GM19468 (cell line): Measurements from ENCODE around the gene RPS6KA3.

Experiments used
- ATAC-seq: cut with Tn5 transposase; IDR thresholded peaks from one replicate; pipeline ENCODE4 v1.9.1; 2021; ENCODE audit warnings: mild to moderate bottlenecking, moderate library complexity, moderate number of reproducible peaks; ENCODE audit not compliant: unreplicated experiment; ENCODE audit errors: extremely low read depth

RPS6KA3 gene

DNA sequence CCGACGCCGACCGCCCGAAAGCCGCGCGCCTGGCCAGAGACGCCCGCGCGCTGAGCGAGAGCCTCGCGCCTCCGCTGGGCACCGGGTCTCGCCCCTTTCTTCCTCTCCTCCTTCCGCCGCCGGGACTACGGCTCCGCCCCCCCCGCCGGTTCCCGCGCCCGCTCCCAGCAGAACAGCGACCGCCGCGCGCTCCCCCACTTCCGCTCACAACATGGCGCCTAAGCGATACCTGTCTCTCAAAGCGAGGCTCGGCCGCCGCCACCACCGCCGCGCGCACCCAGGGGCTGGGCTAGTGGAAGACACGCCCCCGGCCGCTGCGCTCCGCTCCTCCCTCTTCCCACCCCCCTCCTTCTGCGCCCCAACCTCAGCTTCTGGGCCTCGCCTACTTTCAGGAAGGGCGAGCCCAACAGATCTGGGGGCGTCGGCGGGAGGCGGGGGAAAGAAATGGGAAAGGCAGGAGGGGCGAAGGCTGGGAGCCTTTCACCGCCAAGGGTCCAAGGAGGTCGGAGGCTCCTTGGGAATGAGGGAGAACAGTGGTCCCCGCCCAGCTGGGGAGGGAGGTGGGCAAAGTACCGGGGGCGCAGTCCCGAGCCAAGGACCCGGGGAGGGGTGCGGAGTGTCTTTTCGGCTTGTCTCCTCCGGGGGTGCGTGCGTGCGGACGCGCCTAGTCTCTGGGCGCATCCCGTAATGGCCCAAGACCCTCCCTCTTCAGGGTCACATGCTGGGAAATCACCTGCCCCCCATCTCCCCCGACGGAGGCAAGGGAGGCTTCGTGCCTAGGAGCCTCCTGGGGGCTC is at the start of gene RPS6KA3:
TSS of gene RPS6KA3 (minus strand) at position 100 of the 797 bp plus-strand sequence. CDS start 277 bp downstream, outside the sequence.
- peak; percentile 56 for ATAC-seq

DNA sequence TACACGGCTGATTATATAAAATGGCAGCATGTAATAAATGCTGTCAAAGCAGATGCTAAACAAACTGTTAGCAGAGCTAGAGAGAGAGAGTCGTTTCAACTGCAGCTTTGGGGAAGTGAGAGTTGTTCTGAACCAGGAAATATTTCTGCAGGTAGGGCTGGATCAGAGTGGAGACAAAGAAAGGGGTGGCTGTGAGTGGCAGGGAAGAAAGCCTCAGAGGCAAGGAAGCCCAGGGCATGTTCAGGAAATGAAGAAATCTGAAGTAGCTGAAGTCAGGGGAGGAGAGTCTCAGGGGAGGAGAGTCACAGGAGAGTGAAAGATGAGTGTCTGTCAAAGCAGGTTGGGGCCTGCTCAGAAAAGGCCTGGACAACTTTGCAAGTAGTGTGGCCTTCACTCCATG is 48.4 kb upstream of the RPS6KA3 start:
- ATAC-seq, result peak; percentile 74

DNA sequence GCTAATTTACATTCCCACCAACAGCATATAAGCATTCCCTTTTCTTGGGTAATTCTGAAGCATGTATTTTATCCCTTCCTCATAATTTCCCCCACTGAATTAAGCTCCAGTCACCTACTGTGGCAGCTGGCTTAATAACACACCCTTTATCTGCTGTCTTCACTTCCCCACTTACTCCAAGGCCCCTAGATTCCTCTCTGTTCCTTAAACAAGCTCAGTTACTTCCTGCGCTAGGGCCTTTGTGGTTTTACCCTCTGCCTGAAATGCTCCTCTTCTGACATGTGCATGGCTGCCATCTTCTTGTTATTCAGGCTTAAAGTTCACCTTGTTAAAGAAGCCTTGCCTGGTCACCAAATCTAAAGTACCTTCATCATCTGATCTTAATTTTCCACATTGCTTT is 47.2 kb upstream of the RPS6KA3 start:
- ATAC-seq, result no peak

DNA sequence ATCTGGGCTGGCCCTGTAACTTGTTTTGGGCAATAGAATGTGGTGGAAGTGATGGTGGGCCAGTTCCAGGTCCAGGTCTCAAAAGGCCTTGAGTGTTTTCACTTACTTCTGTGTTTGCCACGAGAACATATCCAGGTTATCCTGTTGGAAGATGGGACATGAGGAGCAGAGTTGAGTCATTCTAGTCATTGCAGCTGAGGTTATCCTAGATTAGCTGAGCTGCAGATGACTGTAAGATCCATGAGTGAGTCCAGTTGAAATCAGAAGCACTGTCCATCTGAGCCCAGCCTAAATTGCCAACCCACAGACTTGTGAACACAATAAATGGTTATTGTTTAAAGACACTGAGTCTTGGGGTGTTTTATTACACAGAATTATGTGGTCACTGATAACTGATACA is 45.3 kb upstream of the RPS6KA3 start:
- ATAC-seq, result no peak

DNA sequence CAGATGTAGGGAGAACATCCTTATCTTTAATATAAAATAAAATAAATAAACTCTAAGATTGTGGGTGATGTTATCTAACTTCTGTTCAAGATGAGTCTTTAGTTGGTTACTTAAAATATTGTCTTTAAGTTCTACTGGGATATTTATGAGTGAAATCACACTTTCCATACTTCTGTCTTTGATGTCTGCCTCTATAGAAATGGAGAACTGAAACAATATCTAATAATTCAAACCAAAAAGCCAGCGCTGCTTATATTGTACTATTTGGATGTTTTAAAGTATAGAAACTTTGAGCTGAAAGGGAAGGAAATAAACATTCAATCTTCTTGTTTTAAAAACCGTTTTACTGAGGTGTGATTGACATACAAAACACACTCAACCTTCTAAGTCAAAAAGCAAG is 44.8 kb upstream of the RPS6KA3 start:
- no peak for ATAC-seq

DNA sequence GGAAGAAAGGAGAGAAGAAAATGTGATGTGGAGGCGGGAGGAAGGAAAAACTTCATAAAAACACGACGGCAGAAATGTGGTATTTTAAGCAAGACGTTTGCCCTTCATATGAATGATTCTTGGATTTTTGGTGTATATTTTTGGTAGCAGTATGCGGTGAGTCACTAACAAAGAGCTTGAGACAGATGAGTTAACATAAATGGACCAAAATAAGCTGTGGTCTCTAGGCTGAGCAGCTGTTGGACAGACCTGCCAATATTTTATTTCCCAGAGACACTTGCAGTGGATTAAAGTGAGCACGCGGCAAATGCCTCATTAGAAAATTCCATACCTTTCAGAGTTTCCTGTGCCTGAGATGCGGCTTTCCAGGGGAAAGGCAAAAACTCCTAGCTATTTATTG is 43.1 kb upstream of the RPS6KA3 start:
- no peak for ATAC-seq

DNA sequence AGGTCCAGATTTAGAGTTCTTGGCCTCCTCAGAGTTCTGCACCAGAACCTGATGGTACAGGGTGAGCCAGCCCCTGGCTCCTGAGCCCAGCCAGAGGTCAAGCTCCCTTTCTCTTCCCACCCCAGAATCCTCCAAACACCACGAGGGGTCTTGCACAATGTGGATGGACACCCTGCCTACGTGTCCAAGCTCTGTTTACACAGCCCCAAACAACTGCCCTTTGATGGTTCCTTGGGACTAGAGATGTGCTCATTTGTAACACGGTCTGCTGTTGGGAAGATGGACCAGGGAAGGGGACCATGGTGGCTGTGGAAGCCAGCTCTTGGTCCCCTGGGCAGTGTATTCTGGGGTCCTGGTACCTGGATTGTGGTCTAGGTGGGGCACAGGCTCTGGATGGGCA is 40.0 kb upstream of the RPS6KA3 start:
- ATAC-seq, result no peak

DNA sequence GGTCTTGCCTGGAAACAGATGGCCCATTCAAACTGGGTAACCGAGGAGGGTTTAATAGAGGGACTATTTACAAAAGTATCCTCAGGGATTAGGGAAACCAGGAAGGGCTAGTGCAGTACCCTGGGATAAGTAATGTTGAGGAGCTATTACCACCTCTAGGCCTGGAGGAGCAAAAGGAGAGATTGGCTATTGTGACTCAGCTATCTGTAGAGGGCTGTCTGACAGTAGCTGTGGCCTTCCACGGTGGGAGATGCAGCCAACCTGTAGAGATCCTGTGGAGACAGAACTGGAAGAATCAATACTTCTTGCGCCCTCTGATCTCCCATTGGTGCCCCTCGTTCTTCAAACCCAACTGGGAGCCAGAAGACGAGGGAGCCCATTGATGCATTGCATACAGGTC is 34.1 kb upstream of the RPS6KA3 start:
- no peak for ATAC-seq

DNA sequence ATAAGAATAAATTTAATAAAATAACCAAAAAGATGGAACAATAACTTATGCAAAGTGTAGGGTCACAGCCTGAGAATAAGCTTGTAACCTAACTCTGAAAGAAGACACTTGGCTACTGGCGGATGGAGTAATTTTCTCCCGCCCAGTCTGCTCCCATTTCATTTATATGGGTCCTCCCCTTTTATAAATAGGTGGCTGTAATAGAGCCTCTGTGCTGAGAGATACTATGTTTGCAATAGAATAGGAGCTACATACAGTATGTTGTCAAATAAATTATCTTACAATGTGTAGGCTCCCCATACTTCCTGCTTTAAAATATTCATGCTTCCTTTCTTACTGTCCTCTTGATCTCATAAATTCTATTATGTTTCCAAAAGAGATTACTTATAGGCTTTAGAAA is 28.2 kb upstream of the RPS6KA3 start:
- ATAC-seq, result no peak

DNA sequence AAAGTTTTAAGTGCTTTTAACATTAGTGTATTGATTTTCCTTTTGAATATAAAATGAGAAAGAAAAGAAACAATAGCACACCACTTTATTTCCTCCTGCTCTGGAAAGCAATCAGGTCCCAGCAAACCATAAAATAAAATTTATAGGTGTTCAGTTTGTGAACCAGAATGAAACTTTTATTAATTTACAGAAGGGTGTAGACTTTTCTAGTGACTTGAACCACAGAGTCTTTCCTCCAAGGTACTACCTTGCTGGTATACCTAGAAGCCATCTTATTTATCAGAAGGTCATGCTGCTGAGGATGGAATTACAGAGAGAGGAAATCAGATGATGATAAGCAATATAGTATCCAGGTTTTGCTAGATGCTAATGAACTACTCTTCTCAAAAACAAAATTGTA is 27.6 kb upstream of the RPS6KA3 start:
- ATAC-seq, result no peak

DNA sequence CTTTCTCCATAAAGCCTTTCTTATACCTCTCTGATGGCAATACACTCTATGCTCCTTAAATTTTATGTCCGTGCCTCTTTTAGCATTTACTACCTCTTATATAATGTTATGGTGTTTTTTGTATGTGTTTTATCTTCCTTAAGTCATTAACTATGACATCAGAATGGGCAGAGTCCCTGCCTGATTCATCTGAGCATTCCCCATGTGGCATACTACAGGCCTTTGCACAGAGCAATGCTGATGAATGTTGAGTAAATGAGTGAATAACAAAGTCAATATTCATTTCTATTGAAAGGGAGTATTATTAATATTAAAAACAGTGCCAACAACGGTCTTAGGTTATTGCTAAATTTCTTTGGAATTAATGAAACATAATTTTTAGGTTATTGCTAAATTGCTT is 18.8 kb upstream of the RPS6KA3 start:
- no peak for ATAC-seq

DNA sequence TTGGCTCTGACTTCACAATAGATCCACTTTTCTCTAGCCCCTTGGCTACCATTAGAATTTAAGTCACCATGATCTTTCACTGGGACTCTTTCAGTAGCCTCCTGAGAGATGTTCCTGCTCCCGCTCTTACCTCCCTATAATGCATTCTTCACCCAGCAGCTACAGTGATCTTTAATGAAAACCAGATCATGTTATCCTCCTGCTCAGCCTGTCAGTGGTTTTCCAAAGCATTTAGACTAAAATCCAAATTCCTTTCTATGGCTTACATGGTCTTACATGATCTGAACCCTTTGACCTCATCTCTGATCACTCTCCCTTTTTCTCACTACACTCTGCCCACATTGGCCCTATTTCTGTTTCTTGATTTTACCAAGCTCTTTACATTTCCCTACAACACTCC is 18.3 kb upstream of the RPS6KA3 start:
- ATAC-seq, result no peak

DNA sequence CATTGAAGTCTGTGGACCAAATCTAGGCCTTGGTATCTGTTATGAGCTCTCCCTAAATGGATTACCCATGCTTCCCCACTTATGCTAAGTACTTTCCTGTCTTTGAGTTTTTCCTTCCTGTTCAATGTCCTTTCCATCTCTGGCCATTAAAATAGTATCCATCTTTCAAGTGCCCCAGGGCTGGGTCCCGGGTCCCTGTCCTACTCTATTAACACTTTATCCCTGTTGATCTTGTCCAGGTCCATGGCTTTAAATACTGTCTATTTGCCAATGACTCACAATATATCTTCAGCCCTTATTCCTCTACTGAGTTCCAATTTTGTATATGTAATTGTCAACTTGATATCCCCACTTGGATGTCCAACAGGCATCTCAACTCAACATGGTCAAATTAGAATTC is 17.7 kb upstream of the RPS6KA3 start:
- no peak for ATAC-seq

DNA sequence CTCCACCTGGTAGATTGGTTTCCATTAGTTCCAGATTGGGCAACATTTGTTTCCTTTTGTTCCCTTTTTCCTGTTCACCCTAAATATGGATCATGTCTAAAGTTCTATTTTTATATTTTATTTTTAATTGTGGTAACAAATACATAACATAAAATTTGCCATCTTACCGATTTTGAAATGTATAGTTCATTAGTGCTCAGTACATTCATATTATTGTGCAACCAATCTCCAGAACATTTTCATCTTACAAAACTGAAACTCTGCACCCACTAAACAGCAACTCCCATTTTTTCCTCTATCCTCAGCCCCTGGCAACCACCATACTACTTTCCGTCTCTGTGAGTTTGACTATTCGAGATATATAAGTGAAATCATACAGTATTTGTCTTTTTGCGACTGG is 14.2 kb upstream of the RPS6KA3 start:
- ATAC-seq, result no peak

DNA sequence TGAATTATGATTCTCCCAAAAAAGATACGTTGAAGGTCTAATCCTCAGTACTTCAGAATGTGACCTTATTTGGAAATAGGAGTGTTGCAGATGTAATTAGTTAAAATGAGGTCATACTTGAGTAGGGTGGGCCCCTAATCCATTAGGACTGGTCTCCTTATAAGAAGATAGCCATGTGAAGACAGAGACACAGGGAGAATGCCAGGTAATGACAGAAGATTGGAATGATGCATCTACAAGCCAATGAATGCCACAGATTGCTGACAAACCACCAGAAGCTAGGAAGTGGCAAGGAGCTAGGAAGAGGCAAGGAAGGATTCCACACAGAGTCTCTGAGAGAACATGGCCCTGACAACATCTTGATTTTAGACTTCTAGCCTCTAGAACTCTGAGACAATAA is 7.4 kb upstream of the RPS6KA3 start:
- no peak for ATAC-seq

DNA sequence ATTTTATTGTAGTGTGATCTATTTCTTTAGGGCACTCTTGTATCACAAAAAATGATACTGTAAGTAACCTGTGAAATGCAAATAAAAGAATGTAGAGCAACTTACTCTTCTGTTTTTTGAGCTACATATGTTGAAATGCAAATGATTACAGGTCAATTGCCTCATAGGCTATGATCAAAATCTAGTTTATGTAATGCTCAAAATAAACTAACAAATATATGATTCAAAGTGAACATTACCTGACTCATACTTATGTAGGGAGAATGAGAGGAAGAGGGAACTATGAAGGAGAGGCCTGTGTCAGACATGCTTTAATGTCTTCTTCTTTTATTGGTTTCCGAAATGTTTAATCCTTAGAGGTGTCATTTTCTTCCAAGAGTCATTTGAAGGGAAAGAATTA is 5.0 kb upstream of the RPS6KA3 start:
- ATAC-seq, result no peak

DNA sequence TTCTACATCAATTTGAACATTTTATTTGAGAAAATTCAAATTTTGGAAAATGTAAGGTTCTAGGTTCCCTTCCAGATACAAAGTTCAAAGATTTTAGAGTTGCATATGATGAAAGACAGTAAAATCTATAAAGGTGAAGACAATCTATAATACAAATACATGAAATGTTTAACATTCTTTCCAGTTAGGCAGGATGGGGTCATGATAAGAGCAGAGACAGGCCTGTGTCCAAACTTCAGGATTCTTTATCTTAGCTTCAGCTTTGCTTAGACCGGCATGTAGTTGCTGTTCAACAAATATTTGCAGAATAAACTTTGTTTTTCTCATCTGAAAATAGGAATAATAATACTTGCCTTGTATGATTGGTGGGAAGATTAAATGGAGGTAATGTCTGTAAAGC is 4.5 kb upstream of the RPS6KA3 start:
- no peak for ATAC-seq

DNA sequence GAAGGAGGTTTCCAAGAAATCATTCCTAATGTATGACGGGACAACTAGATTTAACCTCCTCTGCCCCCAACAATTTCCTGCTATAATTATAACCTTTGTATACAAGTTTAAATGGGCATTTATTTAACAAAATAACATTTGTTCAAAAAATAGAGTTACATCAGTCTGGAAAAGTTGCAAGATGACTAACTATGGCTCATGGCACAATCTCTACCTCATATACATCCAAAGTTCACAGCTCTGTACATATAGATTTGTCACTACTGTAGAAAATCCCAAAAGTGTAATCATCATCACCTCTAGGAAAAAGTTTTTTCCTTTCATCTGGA is 3.8 kb upstream of the RPS6KA3 start:
- ATAC-seq, result no peak

DNA sequence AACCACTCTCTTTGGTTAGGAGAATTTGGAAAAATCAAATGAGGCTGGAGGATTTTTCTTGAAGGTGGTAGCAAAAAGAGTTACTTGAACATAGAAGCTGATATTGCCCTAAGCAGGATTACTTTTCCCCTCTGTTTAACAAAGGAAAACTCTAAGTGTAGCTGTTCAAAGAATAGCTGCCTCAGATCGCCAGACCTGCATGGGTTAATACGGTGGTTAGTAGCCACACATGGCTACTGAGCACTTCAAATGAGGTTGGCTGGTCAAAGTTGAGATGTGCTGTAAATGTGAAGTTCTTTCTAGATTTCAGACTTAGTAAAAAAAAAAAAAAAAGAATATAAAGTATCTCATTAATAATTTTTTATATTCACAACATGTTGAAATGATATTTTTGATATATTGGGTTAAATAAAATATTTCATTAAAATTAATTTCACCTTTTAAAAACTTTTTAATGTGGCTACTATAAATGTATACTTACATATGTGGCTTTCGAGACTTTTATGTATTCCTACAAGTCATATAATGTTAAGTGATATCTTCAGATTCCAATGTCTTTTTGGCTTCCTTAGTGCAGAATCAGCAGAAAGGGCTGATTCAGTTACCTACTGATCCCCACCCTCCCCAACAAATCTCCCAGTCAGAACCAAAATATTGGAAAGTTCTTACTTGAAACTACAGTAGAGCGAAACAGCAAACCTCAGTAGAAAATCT is 3.3 kb upstream of the RPS6KA3 start:
- ATAC-seq, result no peak

DNA sequence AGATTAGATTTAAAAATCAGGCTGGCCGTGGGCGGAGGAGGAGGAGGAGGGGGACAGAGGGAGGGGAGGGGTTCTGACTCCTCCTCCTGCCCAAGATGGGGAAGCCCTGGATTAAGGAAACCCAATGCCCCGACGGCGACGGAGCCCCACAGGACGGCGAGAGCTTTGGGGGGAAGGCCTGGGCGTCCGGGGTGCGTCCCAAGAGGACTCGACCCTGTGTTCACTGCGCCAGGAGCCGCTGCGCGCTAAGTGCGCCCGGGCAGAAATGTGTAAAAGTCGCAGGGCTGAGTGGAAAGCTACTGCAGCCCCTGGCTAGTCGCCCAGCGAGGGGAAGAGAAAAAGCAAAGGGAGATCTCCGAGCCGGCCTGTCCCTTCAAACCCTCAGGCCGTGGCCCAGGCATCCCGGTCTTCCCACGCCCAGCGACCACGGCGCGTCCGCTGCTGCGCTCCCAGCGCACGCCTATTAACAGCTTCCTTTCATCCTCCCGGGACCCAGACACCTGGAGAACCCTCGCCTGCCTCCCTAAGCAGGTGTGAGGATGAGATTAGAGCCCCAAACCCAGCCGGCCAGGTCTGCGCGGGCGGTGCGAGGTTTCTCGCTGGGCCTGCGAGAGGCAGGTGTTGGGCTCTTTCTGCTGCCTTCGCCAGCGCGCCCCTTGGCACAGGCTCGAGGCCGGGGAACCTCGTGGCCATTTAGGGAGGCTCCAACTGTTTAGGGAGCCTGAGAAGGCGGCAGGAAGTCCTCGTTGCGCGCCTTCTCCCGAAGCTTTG is 1.4 kb upstream of the RPS6KA3 start:
- ATAC-seq, result no peak

DNA sequence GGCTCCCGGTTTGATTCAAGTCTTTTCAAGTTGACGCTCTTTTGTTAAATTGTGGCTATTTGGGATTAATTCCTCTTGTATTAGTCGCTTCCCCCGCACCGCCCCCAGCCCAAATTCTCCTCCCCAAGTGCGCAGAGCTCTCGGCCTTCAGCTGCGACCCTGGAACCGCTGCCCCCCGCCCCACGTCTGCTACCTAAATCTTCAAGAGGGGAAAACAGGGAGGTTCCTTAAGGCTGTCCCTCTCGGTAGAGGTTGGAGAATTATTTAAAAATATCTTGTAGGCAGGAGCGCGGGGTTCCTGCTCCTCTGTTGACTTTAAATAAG is 860 bp upstream of the RPS6KA3 start:
- ATAC-seq, result no peak
